Ovary (tissue), 3 donors: ENCODE results near the gene PRDM7.

Experiments
- EP300 ChIP-seq: sonication (generic); formaldehyde crosslinking; IDR thresholded peaks from one replicate; pipeline ENCODE4 v1.6.1; 2017; ENCODE audit warnings: antibody characterized with exemption
- POLR2A ChIP-seq: fragments of 450-650 bp; IDR thresholded peaks from one replicate; pipeline ENCODE4 v1.6.1; 2017; ENCODE audit warnings: antibody characterized with exemption, mild to moderate bottlenecking, moderate library complexity
- TF ChIP-seq, protein P1 (sequence below), 3 donors: fragments of 450-650 bp in 2 of 3; fragments of 200-600 bp in 1 of 3; IDR thresholded peaks; one replicate each; pipeline versions ENCODE4 v1.5.1 to v1.8.0; 2016 to 2022; ENCODE audit warnings: antibody characterized with exemption in 3 of 3, mild to moderate bottlenecking in 1 of 3
- donor health status: DM: no; HTN: no; CAD: no.

DNA sequence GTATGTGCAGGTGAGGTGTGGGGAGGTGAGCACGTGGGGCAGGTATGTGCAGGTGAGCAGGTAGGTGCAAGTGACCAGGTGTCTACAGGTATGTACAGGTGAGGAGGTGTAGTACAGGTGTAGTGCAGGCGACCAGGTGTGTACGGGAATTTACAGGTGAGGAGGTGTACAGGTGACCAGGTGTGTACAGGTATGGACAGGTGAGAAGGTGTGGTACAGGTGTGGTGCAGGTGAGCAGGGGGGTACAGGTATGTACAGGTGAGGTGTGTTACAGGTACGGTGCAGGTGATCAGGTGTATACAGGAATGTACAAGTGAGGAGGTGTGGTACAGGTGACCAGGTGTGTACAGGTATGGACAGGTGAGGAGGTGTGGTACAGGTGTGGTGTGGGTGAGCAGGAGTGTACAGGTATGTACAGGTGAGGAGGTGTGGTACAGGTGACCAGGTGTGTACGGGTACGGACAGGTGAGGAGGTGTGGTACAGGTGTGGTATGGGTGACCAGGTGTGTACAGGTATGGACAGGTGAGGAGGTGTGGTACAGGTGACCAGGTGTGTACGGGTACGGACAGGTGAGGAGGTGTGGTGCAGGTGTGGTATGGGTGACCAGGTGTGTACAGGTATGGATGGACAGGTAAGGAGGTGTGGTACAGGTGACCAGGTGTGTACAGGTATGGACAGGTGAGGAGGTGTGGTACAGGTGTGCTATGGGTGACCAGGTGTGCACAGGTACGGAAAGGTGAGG is 45.0 kb downstream of the PRDM7 start:
- TF ChIP-seq, protein P1, sequence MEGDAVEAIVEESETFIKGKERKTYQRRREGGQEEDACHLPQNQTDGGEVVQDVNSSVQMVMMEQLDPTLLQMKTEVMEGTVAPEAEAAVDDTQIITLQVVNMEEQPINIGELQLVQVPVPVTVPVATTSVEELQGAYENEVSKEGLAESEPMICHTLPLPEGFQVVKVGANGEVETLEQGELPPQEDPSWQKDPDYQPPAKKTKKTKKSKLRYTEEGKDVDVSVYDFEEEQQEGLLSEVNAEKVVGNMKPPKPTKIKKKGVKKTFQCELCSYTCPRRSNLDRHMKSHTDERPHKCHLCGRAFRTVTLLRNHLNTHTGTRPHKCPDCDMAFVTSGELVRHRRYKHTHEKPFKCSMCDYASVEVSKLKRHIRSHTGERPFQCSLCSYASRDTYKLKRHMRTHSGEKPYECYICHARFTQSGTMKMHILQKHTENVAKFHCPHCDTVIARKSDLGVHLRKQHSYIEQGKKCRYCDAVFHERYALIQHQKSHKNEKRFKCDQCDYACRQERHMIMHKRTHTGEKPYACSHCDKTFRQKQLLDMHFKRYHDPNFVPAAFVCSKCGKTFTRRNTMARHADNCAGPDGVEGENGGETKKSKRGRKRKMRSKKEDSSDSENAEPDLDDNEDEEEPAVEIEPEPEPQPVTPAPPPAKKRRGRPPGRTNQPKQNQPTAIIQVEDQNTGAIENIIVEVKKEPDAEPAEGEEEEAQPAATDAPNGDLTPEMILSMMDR (IDR thresholded peaks at IDR 0.05) = no peak
- TF ChIP-seq POLR2A = no peak
- TF ChIP-seq EP300 = no peak
